ENCODE results near the gene CAMSAP3.

CAMSAP3 gene

GRCh38 chr19:7657131-7657751 is 61.6 kb downstream of the CAMSAP3 start:
- peak; percentile 73 for DNase-seq

GRCh38 chr19:7658219-7658686 is 62.6 kb downstream of the CAMSAP3 start:
- DNase-seq = no peak

- no peak for DNase-seq
Observed at GRCh38 chr19:7661744-7662538, 66.3 kb downstream of the CAMSAP3 start.

- DNase-seq = no peak
Observed at GRCh38 chr19:7662657-7663056, 67.0 kb downstream of the CAMSAP3 start.

- no peak for DNase-seq
Observed at GRCh38 chr19:7663706-7664105, 68.0 kb downstream of the CAMSAP3 start.

GRCh38 chr19:7665076-7665475 is 69.4 kb downstream of the CAMSAP3 start:
- no peak for DNase-seq

Data from activated CD8-positive, alpha-beta memory T cell treated with anti-CD3 and anti-CD28 coated beads, Interleukin-2, amount 50 U/mL, for 48 hours (primary cell).